ENCODE results near the gene PLXNB1. TPM values are rescaled to one million over a fixed set of nuclear protein-coding genes. Genes with fewer than 3 reads are reported as not detected.

PLXNB1 gene
- total and polyA plus RNA-seq, 2 of the 13 experiments (the other 11 are each of a cell fraction or from before 2014, with no cell fraction given), result 86.0 to 143 TPM

DNA sequence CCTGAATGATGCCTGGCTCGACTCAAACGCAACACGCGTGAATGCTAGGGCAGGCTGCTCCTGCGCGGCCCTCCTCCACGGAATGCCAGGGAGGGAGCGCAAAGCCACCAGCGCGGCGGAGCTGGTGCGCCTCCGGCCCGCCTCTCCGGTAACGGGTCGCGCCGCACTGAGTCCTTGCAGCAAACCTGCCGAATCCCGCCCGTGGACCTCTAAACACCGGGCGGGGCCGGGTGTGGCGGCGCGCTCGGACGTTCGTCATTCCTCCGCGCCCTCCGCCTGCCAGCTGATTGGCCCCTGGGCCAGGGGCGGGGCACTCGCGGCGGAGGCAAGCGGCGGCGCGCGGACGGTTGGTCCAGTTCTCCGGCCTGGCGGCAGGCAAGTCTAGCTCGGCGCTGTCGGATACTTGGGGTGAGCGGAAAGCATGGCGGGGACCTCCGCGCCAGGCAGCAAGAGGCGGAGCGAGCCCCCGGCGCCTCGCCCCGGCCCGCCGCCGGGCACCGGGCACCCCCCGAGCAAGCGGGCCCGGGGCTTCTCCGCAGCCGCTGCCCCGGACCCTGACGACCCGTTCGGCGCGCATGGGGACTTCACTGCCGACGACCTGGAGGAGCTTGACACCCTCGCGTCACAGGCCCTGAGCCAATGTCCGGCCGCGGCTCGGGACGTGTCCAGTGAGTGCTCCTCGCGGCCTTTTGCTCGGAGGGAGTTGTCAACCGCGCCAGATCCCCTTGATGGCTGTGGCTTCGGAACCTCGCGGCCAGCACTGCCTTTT lies 16.7 kb upstream of the PLXNB1 start, which contains the start of gene ATRIP (continued):
- TF ChIP-seq, protein P1, sequence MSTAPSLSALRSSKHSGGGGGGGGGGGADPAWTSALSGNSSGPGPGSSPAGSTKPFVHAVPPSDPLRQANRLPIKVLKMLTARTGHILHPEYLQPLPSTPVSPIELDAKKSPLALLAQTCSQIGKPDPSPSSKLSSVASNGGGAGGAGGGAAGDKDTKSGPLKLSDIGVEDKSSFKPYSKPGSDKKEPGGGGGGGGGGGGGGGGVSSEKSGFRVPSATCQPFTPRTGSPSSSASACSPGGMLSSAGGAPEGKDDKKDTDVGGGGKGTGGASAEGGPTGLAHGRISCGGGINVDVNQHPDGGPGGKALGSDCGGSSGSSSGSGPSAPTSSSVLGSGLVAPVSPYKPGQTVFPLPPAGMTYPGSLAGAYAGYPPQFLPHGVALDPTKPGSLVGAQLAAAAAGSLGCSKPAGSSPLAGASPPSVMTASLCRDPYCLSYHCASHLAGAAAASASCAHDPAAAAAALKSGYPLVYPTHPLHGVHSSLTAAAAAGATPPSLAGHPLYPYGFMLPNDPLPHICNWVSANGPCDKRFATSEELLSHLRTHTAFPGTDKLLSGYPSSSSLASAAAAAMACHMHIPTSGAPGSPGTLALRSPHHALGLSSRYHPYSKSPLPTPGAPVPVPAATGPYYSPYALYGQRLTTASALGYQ (CRISPR knock-in tag; IDR thresholded peaks at IDR 0.05), result peak; percentile 62; the same call in 1 of the 2 replicates
- no peak for TF ChIP-seq NR2F6 (IDR thresholded peaks at IDR 0.05)
- TF ChIP-seq NR2F6 (CRISPR knock-in tag; IDR thresholded peaks at IDR 0.05), result peak; percentile 33; the same call in 1 of the 2 replicates
- no peak for TF ChIP-seq ZNF839 (CRISPR knock-in tag; IDR thresholded peaks at IDR 0.05; ENCODE audit: borderline replicate concordance)
- TF ChIP-seq, protein P2, sequence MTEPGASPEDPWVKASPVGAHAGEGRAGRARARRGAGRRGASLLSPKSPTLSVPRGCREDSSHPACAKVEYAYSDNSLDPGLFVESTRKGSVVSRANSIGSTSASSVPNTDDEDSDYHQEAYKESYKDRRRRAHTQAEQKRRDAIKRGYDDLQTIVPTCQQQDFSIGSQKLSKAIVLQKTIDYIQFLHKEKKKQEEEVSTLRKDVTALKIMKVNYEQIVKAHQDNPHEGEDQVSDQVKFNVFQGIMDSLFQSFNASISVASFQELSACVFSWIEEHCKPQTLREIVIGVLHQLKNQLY (CRISPR knock-in tag; IDR thresholded peaks at IDR 0.05), result no peak
- TF ChIP-seq ZNF777 (CRISPR knock-in tag; IDR thresholded peaks at IDR 0.05), result peak; percentile 61; the same call in 1 of the 2 replicates
- no peak for TF ChIP-seq MTA3 (CRISPR knock-in tag; IDR thresholded peaks at IDR 0.05)
- TF ChIP-seq IKZF4 (CRISPR knock-in tag; IDR thresholded peaks at IDR 0.05; ENCODE audit: borderline replicate concordance, low read depth, not compliant biosample characterization), result peak; percentile 88
- TF ChIP-seq ZNF850 (CRISPR knock-in tag; conservative IDR thresholded peaks at IDR 0.05), result no peak
- peak; percentile 46; the same call in 1 of the 2 replicates for TF ChIP-seq ZFP82 (CRISPR knock-in tag; IDR thresholded peaks at IDR 0.05; ENCODE audit: borderline replicate concordance)
- TF ChIP-seq PBX3 (CRISPR knock-in tag; IDR thresholded peaks at IDR 0.05; ENCODE audit: borderline replicate concordance), result no peak
- TF ChIP-seq, protein P3, sequence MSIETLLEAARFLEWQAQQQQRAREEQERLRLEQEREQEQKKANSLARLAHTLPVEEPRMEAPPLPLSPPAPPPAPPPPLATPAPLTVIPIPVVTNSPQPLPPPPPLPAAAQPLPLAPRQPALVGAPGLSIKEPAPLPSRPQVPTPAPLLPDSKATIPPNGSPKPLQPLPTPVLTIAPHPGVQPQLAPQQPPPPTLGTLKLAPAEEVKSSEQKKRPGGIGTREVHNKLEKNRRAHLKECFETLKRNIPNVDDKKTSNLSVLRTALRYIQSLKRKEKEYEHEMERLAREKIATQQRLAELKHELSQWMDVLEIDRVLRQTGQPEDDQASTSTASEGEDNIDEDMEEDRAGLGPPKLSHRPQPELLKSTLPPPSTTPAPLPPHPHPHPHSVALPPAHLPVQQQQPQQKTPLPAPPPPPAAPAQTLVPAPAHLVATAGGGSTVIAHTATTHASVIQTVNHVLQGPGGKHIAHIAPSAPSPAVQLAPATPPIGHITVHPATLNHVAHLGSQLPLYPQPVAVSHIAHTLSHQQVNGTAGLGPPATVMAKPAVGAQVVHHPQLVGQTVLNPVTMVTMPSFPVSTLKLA (IDR thresholded peaks at IDR 0.05), result peak; percentile 36
- no peak for TF ChIP-seq FOXM1 (CRISPR knock-in tag; IDR thresholded peaks at IDR 0.05)
- TF ChIP-seq ZNF570 (CRISPR knock-in tag; IDR thresholded peaks at IDR 0.05; ENCODE audit: borderline replicate concordance), result no peak
- TF ChIP-seq, protein P4, sequence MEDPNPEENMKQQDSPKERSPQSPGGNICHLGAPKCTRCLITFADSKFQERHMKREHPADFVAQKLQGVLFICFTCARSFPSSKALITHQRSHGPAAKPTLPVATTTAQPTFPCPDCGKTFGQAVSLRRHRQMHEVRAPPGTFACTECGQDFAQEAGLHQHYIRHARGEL (CRISPR knock-in tag; IDR thresholded peaks at IDR 0.05), result peak; percentile 80; the same call in 1 of the 2 replicates
- TF ChIP-seq MXD1 (CRISPR knock-in tag; IDR thresholded peaks at IDR 0.05), result peak; percentile 82; the same call in 1 of the 2 replicates
- TF ChIP-seq, protein P5, sequence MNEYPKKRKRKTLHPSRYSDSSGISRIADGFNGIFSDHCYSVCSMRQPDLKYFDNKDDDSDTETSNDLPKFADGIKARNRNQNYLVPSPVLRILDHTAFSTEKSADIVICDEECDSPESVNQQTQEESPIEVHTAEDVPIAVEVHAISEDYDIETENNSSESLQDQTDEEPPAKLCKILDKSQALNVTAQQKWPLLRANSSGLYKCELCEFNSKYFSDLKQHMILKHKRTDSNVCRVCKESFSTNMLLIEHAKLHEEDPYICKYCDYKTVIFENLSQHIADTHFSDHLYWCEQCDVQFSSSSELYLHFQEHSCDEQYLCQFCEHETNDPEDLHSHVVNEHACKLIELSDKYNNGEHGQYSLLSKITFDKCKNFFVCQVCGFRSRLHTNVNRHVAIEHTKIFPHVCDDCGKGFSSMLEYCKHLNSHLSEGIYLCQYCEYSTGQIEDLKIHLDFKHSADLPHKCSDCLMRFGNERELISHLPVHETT (CRISPR knock-in tag; conservative IDR thresholded peaks at IDR 0.05), result peak; percentile 88
- TF ChIP-seq, protein P6, sequence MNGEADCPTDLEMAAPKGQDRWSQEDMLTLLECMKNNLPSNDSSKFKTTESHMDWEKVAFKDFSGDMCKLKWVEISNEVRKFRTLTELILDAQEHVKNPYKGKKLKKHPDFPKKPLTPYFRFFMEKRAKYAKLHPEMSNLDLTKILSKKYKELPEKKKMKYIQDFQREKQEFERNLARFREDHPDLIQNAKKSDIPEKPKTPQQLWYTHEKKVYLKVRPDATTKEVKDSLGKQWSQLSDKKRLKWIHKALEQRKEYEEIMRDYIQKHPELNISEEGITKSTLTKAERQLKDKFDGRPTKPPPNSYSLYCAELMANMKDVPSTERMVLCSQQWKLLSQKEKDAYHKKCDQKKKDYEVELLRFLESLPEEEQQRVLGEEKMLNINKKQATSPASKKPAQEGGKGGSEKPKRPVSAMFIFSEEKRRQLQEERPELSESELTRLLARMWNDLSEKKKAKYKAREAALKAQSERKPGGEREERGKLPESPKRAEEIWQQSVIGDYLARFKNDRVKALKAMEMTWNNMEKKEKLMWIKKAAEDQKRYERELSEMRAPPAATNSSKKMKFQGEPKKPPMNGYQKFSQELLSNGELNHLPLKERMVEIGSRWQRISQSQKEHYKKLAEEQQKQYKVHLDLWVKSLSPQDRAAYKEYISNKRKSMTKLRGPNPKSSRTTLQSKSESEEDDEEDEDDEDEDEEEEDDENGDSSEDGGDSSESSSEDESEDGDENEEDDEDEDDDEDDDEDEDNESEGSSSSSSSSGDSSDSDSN (CRISPR knock-in tag; IDR thresholded peaks at IDR 0.05), result peak; percentile 76
- TF ChIP-seq HES4 (CRISPR knock-in tag; IDR thresholded peaks at IDR 0.05; ENCODE audit: borderline replicate concordance), result peak; percentile 73; the same call in 1 of the 2 replicates

Measured in HepG2 (cell line).